OCI-LY7 (cell line): ENCODE data around the gene COL6A5. TPM values are rescaled to one million over a fixed set of nuclear protein-coding genes. Genes with fewer than 3 reads are reported as not detected.

ENCODE experiments used
- BruUV-seq: library from RNA; stranded (reverse); fragments of 400-500 nt; replicated peaks from 2 replicates; lab custom pipeline; 2021; lab: Mats Ljungman, UMichigan
- CTCF ChIA-PET: fragments of 300-600 bp; sonication (Branson Sonifier 250); formaldehyde crosslinking; loops from one replicate; lab custom pipeline; 2022; ENCODE audit warnings: antibody characterized with exemption; ENCODE audit not compliant: unreplicated experiment; lab: Charles Lee
- POLR2A ChIA-PET: fragments of 300-600 bp; sonication (Branson Sonifier 250); formaldehyde crosslinking; loops from one replicate; lab custom pipeline; 2022; ENCODE audit warnings: antibody characterized with exemption; lab: Charles Lee
- DNase-seq: peaks from one replicate; pipeline ENCODE4 v3.0.0-alpha.2; 2015; ENCODE audit warnings: low spot score
- H2AFZ ChIP-seq: fragments of 200-600 bp; sonication (generic), shearing (Covaris generic); 2 replicates; pipeline ENCODE4 v1.6.1; 2014; ENCODE audit warnings: mild to moderate bottlenecking, antibody characterized with exemption, low read length, moderate library complexity
- H3K27ac ChIP-seq: fragments of 200-600 bp; sonication (generic); 2 replicates; pipeline ENCODE4 v1.5.1; 2014; ENCODE audit warnings: mixed run types, low read depth, mild to moderate bottlenecking, moderate library complexity, low read length, inconsistent platforms; ENCODE audit not compliant: poor library complexity, severe bottlenecking
- H3K36me3 ChIP-seq: fragments of 200-600 bp; sonication (generic); 2 replicates; pipeline ENCODE4 v1.6.1; 2014; ENCODE audit warnings: mild to moderate bottlenecking, antibody characterized with exemption, low read length, moderate library complexity, mixed read lengths; ENCODE audit not compliant: insufficient read depth
- H3K4me1 ChIP-seq: fragments of 200-600 bp; sonication (generic); 2 replicates; pipeline ENCODE4 v1.5.1; 2014; ENCODE audit warnings: mild to moderate bottlenecking, low read length; ENCODE audit not compliant: insufficient read depth, poor library complexity, severe bottlenecking
- H3K4me2 ChIP-seq: fragments of 200-600 bp; sonication (generic); 2 replicates; pipeline ENCODE4 v1.6.1; 2014; ENCODE audit warnings: mild to moderate bottlenecking, low read length
- H3K4me3 ChIP-seq: fragments of 200-600 bp; sonication (generic); 2 replicates; pipeline ENCODE4 v1.5.1; 2014; ENCODE audit warnings: mild to moderate bottlenecking, low read depth, low read length; ENCODE audit not compliant: poor library complexity, severe bottlenecking
- H3K79me2 ChIP-seq: fragments of 200-600 bp; sonication (generic); 2 replicates; pipeline ENCODE4 v1.6.1; 2016; ENCODE audit warnings: low read depth, mild to moderate bottlenecking, low read length, moderate library complexity, mixed read lengths; ENCODE audit not compliant: insufficient read depth
- H3K9me2 ChIP-seq: fragments of 200-600 bp; sonication (generic); 2 replicates; pipeline ENCODE4 v1.6.1; 2016; ENCODE audit warnings: mild to moderate bottlenecking, low read length, mixed read lengths; ENCODE audit not compliant: insufficient read depth
- H3K9me3 ChIP-seq: fragments of 200-600 bp; sonication (generic); 2 replicates; pipeline ENCODE4 v1.6.1; 2014; ENCODE audit warnings: mild to moderate bottlenecking, mixed run types, low read length, mixed read lengths
- H4K20me1 ChIP-seq: fragments of 200-600 bp; sonication (generic); 2 replicates; pipeline ENCODE4 v1.6.1; 2014; ENCODE audit warnings: mild to moderate bottlenecking, antibody characterized with exemption, low read length, moderate library complexity, mixed read lengths; ENCODE audit not compliant: insufficient read depth
- CTCF ChIP-seq: fragments of 200-600 bp; sonication (generic); conservative IDR thresholded peaks from 2 replicates; pipeline ENCODE4 v1.5.1; 2014; ENCODE audit warnings: mild to moderate bottlenecking, antibody characterized with exemption, low read length, moderate library complexity, mixed read lengths
- EZH2phosphoT487 ChIP-seq: fragments of 200-600 bp; sonication (generic); IDR thresholded peaks from 2 replicates; pipeline ENCODE4 v1.6.1; 2018; ENCODE audit warnings: low read depth, borderline replicate concordance, mild to moderate bottlenecking, mixed run types, antibody characterized with exemption, low read length, moderate library complexity, mixed read lengths
- intact Hi-C: fragments of 100-400 bp; cut with micrococcal nuclease; formaldehyde crosslinking; loops from one replicate; pipeline ENCODE4 v1.10.0; 2022; ENCODE audit not compliant: unreplicated experiment
- total RNA-seq, 2 experiments: library from RNA; depleted of rRNA in 1 of 2; stranded (reverse); fragments of >200 nt in 1 of 2; shearing (Covaris generic) in 1 of 2; gene quantifications; 2 replicates each; pipeline ENCODE4 v1.2.3, GENCODE V29; 2014 to 2022

Gene COL6A5
- total RNA-seq, 2 experiments from 2014 or later: not detected

DNA sequence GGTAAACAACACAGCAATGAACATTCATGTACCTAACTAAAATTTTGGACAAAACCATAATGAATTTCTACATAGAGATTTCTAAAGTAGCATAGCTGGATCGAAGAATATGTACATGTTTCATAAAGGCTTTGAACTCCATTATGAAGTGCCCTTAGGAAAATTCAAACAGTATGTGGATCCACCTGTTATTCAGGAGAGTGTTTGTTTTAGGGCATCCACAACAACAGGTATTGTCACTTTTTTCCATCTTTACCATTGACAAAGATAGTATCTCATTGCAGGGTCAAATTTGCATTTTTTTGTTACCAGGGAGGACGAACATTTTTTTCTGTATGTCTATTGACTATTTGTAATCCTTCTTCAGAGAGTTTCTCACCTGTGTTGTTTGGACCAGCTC, 75.0 kb downstream of the COL6A5 start:
- no peak overlapping the region for H3K4me2 ChIP-seq
- no peaks in the 10 kb centered on the region for H3K79me2 ChIP-seq
- no peaks in the 10 kb centered on the region for H3K9me3 ChIP-seq
- no peaks in the 10 kb centered on the region for H3K4me1 ChIP-seq
- H3K9me2 ChIP-seq: no peaks in the 10 kb centered on the region
- no peak overlapping the region for H2AFZ ChIP-seq
- intact Hi-C loops: no loop called here
- no peak overlapping the region for H3K4me3 ChIP-seq
- no peak for TF ChIP-seq CTCF
- no peak for TF ChIP-seq EZH2phosphoT487
- no peaks in the 10 kb centered on the region for H3K36me3 ChIP-seq
- BruUV-seq: no TSS peak
- DNase-seq: no peak
- ChIA-PET POLR2A (interaction anchor here (0.5 to 0.8 kb wide), 2 partner anchors 9 to 1217 kb away, joined by 3 read pairs; no protein-coding TSS in a partner anchor), CTCF (no interaction called here)
- no peak overlapping the region for H3K27ac ChIP-seq
- H4K20me1 ChIP-seq: no peaks in the 10 kb centered on the region

DNA sequence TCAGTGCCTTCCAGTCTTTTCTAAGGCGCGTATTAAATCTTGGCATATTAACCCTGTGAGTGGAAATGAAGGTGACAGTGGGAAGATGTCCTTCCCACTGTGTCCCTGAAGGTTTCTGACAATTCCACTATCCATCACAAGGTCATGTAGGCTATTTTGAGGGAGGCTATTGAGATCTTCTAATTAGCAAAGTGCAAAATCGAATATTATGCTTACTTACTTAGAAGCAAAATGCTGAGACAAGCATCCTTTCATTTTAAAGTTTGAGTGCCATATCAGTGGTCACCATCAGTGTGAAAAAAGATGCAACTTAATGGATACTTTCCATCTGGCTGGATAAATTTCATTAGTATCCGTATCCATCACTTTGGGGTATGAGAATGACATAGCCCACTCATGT, 77.6 kb downstream of the COL6A5 start:
- H3K36me3 ChIP-seq: no peaks in the 10 kb centered on the region
- no peak overlapping the region for H3K27ac ChIP-seq
- H4K20me1 ChIP-seq: no peaks in the 10 kb centered on the region
- H2AFZ ChIP-seq: no peak overlapping the region
- ChIA-PET CTCF (no interaction called here), POLR2A (no interaction called here)
- intact Hi-C loops: no loop called here
- no TSS peak for BruUV-seq
- H3K4me1 ChIP-seq: no peaks in the 10 kb centered on the region
- TF ChIP-seq EZH2phosphoT487 (no peak), CTCF (no peak)
- no peak for DNase-seq
- no peaks in the 10 kb centered on the region for H3K9me3 ChIP-seq
- no peak overlapping the region for H3K4me3 ChIP-seq
- H3K4me2 ChIP-seq: no peak overlapping the region
- H3K79me2 ChIP-seq: no peaks in the 10 kb centered on the region
- H3K9me2 ChIP-seq: no peaks in the 10 kb centered on the region

DNA sequence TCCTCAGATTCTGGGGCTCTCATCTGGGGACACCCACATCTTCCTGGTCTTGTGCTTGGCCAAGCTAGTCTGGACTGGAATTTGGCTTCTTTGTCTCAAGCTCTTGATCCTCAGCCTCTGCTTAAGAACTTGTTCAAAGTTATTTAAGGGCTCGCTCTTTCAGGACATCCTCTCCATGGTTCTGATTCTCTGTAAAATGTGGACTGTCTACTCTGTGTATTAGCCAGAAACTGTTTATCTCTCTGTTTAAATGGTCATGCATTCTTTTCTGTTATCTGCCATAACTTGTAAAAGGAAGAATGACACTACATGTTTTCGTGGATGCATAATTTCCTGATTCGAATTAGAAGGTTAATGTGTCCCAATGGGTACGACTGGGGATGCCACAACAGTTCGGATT, 79.4 kb downstream of the COL6A5 start:
- no peak overlapping the region for H3K4me3 ChIP-seq
- H2AFZ ChIP-seq: no peak overlapping the region
- no peak for DNase-seq
- POLR2A ChIA-PET: no interaction called here
- H3K4me2 ChIP-seq: no peak overlapping the region
- no peaks in the 10 kb centered on the region for H4K20me1 ChIP-seq
- no TSS peak for BruUV-seq
- H3K27ac ChIP-seq: no peak overlapping the region
- H3K9me3 ChIP-seq: no peaks in the 10 kb centered on the region
- CTCF ChIA-PET: no interaction called here
- no peaks in the 10 kb centered on the region for H3K79me2 ChIP-seq
- no peaks in the 10 kb centered on the region for H3K36me3 ChIP-seq
- H3K4me1 ChIP-seq: no peaks in the 10 kb centered on the region
- intact Hi-C loops: no loop called here
- no peaks in the 10 kb centered on the region for H3K9me2 ChIP-seq
- TF ChIP-seq EZH2phosphoT487: no peak
- no peak for TF ChIP-seq CTCF
